NCI-H510A treated with DMSO at 0.1 percent for 48 hours (cell line): ENCODE measurements around the gene AMBRA1.
"Not testable (repeated sequence)": the region's sequence is repeated elsewhere in the genome, so short reads cannot be mapped to it uniquely, and the experiment has no call there.

Experiments
- DNase-seq: peaks from one replicate; lab custom pipeline; 2025; lab: John Stamatoyannopoulos, UW

The AMBRA1 gene

DNA sequence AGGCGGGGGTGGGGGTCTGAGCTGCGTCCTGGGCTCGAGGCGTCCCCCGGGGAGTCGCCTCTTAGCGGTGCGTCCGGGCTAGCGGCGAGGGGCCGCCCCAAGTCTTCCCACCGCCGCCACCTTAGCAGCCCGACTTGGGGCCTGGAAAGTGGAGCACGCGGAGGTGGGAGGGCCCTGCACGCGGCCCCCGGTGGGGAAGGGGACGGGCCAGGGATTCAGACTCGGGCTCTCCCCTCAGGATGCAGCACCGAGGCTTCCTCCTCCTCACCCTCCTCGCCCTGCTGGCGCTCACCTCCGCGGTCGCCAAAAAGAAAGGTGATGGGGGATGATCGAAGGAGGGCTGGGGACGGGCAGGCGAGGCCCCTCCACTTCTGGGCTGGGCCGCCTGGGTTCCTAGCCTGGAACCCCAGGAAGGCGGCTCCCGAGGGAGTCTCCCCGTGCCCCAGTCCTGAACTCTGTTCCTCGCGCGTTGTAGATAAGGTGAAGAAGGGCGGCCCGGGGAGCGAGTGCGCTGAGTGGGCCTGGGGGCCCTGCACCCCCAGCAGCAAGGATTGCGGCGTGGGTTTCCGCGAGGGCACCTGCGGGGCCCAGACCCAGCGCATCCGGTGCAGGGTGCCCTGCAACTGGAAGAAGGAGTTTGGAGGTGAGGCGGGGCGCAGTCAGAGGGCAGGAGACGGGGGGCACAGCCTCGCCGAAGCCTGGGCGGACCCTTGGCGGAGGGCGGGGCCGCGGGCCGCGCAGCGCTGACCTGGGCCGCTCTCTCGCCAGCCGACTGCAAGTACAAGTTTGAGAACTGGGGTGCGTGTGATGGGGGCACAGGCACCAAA is 211.8 kb downstream of the AMBRA1 start:
- DNase-seq, result no peak

DNA sequence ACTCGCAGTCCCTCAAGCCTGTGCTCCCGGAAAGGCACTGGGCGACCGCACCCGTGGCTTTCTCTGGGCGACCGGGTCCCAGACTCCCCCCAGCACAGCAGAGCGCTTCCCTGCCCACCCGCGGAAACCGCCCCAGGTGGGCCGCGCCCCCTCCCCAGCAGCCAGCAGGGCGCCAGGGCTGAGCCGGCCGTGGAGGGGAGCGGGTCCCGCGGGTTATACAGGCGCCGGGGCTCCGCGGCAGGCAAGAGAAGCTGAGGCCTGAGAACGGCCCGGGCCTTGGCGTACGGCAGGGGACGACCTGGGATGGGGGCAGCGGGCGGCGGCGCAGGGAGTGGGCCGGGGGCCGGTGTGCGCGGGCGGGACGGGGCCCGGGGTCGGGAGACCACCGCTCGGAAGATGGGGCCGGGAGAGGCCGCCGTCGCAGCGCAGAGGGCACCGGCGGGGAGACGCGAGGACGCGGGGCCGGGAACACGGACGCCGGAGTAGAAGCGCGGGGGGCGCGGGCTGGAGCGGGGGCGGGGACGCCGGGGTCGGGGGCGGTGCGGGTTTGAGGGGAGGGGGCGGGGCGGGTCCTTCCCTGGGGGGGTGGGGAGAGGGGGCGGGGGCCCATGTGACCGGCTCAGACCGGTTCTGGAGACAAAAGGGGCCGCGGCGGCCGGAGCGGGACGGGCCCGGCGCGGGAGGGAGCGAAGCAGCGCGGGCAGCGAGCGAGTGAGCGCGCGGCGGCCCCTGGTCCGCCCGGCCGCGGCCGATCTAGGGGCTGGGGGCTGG is 212.6 kb downstream of the AMBRA1 start, which contains the start of gene MDK:
Gene MDK, plus strand, starts transcription at position 622 of the 771 bp plus-strand sequence. CDS start 389 bp downstream, outside the sequence.
- DNase-seq, result no peak

DNA sequence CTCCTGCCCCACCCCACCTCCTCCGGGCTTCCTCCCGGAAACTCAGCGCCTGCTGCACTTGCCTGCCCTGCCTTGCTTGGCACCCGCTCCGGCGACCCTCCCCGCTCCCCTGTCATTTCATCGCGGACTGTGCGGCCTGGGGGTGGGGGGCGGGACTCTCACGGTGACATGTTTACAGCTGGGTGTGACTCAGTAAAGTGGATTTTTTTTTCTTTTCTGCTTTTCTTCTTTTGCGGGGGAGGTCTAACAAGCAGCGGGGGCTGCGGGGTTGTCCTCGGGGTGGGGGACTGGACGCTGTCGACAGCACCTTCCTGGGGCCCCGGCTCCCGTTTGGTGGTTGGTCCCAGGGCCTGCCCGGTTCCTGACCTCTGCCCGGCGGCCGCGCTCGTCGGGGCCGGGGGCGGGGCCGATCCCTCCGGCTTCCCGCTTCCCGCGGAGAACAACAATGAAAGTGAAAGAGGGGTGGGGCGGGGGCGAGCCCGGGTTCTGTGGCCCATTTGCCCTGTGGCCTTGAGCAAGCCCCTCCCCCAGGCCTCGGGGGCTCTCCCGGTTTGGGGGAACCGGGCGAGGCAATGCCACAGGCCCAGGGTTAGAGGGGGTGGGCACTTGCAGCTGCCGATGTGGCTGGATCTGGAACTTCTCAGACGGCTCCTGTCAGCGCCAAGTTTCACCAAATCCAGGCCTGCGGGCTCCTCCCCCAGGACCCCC is 213.3 kb downstream of the AMBRA1 start:
- no peak for DNase-seq

DNA sequence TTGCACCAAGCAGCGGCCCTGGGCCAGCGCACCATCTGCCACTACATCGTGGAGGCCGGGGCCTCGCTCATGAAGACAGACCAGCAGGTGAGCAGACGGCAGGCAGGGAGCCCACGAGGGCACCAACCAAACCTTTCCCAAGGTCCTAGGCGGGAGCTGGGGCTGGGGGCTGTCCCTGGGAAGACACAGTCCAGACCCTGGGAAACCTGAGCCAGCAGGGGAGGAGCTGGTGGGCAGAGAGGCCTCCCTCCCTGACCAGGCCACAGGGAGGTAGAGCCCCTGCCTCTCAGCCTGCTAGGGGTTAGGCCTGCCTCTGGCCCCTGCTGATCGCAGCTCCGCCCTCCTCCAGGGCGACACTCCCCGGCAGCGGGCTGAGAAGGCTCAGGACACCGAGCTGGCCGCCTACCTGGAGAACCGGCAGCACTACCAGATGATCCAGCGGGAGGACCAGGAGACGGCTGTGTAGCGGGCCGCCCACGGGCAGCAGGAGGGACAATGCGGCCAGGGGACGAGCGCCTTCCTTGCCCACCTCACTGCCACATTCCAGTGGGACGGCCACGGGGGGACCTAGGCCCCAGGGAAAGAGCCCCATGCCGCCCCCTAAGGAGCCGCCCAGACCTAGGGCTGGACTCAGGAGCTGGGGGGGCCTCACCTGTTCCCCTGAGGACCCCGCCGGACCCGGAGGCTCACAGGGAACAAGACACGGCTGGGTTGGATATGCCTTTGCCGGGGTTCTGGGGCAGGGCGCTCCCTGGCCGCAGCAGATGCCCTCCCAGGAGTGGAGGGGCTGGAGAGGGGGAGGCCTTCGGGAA is 214.1 kb downstream of the AMBRA1 start:
- DNase-seq, result not testable (repeated sequence)

DNA sequence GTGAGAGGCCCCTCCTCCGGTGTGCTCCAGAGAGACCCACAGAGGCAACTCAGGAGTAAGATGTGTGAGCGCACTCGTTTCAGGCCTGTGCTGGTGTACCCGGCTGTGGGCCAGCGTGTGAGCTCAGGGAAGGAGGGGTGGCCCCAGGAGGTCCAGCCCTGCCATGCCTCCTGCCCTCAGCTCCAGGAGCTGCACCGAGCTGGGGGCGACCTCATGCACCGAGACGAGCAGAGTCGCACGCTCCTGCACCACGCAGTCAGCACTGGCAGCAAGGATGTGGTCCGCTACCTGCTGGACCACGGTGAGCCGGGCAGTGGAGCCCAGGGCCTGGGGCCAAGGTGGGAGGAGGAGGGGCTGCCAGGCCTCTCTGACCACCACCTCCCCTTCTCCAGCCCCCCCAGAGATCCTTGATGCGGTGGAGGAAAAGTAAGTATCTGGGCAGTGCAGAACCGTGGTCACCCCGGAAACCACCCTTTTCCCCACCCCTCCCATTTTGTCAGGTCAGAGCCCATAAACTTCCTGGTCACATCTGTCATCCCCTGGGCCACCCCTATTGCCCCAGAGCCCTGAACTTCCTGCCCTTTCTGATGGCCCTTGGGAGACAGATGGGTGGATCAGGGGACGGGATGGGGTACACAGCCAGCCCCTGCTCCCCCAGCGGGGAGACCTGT is 214.9 kb downstream of the AMBRA1 start:
- DNase-seq, result no peak

DNA sequence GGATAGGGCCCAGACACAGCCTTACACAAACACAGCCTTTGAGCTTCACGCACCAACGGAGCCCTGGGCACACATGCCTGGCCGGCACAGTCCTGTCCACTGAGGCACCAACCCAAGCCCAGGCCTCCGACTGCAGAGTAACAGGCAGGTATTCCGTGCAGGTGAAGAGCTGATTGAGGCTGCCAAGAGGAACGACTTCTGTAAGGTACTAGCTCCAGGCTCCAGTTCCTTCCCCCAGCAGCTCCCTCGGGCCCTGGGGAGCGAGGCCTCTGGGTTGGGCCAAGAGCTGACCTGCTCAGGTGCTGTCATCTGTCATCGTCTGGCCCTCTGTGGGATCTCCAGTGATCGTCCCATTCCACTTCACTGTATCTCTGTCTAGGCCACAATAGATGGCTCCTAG is 215.5 kb downstream of the AMBRA1 start:
- DNase-seq, result no peak

DNA sequence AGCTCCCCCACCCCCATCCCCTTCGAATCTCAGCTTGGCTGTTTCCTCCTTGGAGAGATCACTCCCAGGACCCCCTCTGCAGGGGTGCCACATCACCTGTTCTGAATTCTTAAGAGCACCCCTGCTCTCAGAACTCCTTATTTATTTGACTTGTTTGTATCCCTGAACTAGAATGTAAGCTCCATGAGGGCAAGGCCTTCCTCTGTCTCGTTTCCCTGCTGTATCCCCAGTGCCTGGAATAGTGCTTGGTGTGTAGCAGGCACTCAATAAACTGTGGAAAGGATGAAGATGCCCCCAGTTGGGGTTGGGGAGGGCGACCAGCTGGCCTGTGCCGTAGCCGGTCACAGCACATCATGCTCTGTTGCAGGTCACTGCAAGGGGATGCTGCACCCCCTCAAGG is 216.0 kb downstream of the AMBRA1 start:
- DNase-seq, result no peak

DNA sequence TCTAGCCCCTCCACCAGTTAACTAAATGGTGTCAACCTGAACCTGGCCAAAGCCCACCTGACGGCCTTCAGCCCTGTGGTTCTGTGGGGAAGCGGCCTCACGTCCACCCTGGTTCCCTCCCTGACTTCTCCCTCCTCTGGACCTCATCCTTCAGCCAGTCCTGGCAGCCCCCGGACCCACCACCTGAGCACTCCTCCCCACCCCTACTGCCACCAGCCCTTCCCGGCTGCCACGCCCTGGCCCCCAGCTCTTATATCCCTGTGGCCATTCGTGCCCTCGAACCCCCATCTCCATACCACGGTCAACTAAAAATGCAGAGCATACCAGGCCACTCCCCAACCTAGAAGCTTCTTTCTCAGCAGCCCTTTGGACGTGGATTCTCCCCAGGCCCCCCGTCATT is 216.5 kb downstream of the AMBRA1 start:
- no peak for DNase-seq

DNA sequence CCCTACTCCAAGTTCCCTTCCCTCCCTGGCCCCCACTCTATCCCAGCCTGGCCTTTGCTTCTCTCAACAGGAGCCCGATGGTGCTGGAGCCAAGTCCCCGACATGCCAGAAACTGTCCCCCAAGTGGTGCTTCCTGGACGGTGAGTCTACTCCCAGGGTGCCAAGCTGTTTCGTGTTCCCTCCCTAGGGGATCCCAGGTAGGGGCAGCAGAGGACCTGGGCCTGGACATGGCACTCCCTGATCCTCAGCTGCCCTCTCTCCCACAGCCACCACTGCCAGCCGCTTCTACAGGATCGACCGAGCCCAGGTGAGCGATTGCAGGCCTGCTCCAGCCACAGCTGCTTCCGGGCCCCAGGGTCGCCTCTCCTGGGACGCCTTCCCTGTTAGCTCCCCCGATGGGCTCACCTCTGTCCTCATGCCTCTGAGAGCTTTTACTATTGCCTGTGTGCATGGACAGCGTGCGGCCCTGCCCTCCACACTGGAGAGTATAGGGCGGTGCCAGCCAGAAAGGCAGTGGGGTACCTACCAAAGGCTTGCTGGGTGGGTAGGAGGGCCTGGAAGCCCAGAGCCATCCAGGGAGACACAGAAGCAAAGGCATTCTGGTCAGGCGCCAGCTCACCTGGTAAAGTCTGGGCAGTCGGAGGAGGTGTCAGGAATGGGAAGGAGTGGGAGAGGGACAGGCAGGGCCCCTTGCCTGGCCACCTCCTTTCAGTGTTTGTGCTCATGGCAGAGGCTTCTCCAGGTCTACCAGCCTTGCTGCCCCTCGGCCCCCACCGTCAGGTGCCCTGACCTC is 217.4 kb downstream of the AMBRA1 start:
- DNase-seq, result no peak

DNA sequence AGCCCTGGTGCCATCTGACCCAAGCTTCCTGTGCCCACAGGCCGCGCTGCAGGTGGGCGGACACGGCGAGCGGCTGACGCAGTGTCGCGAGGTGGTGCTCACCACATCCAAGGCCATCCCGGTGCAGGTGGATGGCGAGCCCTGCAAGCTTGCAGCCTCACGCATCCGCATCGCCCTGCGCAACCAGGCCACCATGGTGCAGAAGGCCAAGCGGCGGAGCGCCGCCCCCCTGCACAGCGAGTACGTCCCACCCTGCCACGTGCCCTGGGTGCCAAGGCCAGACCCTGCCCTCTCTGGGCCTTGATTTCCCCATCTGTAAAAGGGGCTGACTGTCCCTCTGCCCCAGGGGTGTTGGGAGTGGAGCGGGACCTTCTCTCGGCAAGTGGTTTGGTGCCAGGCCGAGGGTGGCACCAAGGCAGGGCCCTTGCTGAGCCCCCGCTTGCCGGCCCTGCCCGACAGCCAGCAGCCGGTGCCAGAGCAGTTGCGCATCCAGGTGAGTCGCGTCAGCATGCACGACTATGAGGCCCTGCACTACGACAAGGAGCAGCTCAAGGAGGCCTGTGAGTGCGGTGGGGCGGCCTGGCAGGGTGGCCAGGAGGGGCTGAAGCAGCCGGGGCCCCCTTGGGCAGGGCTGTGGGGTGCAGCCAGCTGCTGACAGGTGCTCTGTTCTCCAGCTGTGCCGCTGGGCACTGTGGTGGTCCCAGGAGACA is 218.3 kb downstream of the AMBRA1 start:
- DNase-seq, result no peak

DNA sequence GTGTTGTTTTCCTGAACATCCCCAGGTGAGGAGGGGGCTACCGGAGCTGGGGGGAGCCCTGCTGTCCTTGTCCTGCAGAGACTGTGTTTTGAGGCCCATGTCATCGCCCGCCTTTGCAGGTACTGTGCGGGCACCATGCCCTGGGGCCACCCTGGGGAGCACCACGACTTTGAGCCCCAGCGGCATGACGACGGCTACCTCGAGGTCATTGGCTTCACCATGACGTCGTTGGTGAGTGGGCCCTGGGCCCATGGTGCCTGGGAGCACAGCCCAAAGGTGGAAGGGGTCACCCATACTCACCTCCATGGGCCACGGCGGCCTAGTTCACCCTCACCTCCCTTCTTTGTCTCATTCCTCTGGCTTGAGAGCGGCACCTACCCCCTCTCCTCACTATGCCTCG is 219.0 kb downstream of the AMBRA1 start:
- no peak for DNase-seq

DNA sequence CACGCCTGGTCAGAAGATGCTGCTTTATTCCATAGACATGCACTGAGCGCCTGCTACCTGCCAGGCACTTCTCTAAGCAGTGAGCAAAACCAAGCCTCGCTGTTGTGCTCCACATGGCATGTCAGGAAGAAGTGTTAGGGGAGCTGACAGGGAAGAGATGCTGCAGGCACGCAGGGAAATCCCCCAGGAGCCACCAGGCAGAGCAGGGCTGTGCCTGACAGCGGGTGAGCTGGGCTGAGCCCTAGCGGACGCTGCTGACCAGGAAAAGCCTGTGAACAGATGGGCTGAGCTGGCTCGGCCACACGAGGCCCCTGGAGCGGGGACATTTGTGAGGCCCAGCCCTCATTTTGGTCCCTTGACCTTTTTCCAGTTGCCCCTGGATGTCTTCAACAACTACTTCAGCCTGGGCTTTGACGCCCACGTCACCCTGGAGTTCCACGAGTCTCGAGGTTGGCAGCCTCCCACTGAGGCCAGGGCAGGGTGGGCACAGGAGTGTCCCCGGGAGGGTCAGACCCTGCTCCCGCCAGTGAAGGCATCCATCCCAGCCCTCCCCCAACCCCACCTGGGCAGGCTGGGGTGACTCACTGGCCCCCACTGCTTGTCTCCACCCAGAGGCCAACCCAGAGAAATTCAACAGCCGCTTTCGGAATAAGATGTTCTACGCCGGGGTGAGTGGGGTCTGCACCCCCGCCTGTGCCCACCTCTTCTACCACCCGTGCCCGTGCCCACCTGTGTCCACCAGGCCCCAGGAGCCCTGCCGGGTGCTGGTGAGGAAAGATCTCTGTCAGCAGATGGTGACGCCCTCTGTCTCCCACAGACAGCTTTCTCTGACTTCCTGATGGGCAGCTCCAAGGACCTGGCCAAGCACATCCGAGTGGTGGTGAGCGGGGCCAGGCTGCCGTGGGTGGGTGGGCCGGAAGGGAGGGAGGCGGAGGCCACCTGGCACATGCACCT is 219.8 kb downstream of the AMBRA1 start:
- DNase-seq, result no peak

DNA sequence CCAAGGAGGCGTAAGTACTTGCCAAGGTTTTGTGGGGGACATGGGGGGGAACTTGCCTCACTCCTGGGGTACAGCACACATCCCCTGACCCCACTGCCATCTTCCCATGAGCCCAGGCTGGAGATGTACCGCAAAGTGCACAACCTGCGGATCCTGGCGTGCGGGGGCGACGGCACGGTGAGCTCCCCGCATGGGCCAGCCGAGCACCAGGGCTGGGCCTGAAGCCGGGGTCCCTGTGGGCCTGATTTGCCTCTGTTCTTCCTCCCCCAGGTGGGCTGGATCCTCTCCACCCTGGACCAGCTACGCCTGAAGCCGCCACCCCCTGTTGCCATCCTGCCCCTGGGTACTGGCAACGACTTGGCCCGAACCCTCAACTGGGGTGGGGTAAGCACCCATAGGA is 221.3 kb downstream of the AMBRA1 start:
- not testable (repeated sequence) for DNase-seq

DNA sequence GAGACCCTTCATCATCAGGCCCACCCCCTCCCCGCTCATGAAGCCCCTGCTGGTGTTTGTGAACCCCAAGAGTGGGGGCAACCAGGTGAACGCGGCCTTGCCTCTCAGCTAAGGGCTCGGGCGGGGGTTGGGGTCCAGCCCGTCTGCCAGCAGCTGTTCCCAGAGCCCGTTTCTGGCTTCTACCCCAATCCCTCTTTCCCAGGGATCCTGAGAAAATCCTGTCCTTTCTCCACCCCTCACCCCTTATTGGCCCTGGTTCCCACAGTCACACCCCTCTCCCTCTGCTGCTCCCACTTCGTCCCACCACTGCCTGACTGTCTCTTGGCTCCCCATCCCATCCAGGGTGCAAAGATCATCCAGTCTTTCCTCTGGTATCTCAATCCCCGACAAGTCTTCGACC is 221.7 kb downstream of the AMBRA1 start:
- DNase-seq, result no peak

DNA sequence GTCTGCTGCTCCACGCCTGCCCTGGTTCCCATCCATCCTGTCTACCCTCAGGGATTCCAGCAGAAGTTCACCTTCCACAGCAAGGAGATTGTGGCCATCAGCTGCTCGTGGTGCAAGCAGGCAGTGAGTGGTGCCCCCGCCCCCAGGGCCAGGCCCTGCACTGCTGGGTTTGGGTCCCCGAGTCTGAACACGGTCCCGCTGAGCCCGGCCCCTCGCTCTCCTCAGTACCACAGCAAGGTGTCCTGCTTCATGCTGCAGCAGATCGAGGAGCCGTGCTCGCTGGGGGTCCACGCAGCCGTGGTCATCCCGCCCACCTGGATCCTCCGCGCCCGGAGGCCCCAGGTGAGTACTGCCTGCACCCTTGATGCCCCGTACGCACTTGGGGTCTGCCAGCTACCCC is 222.6 kb downstream of the AMBRA1 start:
- not testable (repeated sequence) for DNase-seq

DNA sequence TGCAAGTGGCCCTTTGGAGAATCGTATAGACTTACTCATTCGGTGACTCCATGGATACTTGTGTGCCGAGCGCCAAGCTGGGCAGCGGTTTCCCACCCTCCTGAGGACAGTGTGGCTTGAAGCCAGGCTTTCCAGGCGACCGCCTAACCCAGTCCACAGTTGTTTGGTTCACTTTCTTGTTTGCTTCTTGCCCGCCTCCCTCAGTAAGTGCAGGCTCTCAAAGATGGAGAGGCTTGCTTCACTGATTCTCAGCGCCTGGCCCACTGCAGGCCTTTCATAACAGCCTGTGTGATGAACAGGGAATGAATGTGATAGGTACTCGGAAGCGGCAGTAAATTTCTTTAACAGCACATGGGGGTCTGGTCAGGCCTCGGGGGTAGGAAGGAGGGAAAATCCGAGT is 223.6 kb downstream of the AMBRA1 start:
- DNase-seq, result no peak

DNA sequence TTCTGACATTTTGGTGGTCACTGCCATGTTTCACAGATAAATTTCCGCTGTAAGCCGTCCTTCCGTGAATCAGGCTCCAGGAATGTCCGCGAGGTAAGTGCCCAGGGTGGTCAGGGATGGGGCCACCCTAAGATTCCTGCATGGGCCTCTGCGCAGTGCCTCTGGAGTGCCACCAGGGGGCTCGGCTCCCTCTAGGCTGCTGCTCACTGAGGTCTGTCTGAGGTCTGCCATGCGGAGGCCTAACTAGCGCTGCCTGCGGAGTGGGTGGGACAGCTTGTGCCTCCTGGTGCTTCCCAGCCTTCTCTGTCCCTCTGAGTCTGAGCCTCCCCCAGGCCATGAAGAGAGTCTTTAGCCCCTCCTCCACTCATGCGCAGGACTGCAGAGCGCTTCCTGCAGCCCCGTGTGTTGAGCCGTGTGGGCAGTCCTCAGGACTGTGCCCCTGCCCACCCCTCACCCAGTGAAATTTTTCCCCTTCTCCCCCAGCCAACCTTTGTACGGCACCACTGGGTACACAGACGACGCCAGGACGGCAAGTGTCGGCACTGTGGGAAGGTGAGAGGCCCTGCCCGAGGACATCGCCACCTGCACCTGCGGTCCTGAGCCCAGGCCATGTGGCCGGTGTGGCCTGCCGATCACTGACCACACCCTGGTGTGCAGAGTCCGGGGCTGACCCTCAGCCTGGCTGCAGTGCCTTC is 224.2 kb downstream of the AMBRA1 start:
- no peak for DNase-seq

DNA sequence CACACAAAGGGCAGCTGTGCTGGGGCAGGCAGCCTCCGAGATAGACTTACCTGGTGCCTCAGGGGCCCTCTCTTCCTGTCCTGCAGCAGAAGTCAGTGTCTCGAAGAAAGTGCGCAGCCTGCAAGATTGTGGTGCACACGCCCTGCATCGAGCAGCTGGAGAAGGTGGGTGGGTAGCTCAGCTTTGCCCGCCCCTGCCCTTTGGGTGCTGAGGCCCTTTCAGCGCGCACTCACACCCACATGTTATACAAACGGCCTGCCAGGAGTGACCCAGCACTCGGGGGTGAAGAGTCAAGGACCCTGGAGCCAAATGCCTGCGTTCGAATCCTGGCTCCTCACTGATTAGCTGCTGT is 225.9 kb downstream of the AMBRA1 start:
- DNase-seq, result no peak
